Calu3 (cell line): ENCODE data around the gene TTC14. TPM values are rescaled to one million over a fixed set of nuclear protein-coding genes. Genes with fewer than 3 reads are reported as not detected.

Source experiments
- BruUV-seq: library from RNA; stranded (reverse); fragments of 400-500 nt; replicated peaks from 2 replicates; lab custom pipeline; 2021; lab: Mats Ljungman, UMichigan
- CTCF ChIA-PET: fragments of 300-600 bp; sonication (Branson Sonifier 250); formaldehyde crosslinking; loops from one replicate; lab custom pipeline; 2022; ENCODE audit warnings: antibody characterized with exemption; lab: Charles Lee
- DNase-seq: peaks from one replicate; pipeline ENCODE4 v3.0.0; 2022
- H3K27ac Mint-ChIP-seq: one replicate; pipeline ENCODE4 v1.8.0; 2022; ENCODE audit warnings: mixed read lengths; ENCODE audit not compliant: unreplicated experiment
- H3K27me3 Mint-ChIP-seq: one replicate; pipeline ENCODE4 v1.8.0; 2022; ENCODE audit warnings: mixed read lengths; ENCODE audit not compliant: unreplicated experiment
- H3K36me3 Mint-ChIP-seq: one replicate; pipeline ENCODE4 v1.8.0; 2022; ENCODE audit warnings: mild to moderate bottlenecking, moderate library complexity, mixed read lengths; ENCODE audit not compliant: insufficient read depth, unreplicated experiment
- H3K4me1 Mint-ChIP-seq: one replicate; pipeline ENCODE4 v1.8.0; 2022; ENCODE audit warnings: mild to moderate bottlenecking, low read depth, mixed read lengths; ENCODE audit not compliant: unreplicated experiment
- H3K4me3 Mint-ChIP-seq: one replicate; pipeline ENCODE4 v1.8.0; 2022; ENCODE audit warnings: mild to moderate bottlenecking, low read depth, moderate library complexity, mixed read lengths; ENCODE audit not compliant: unreplicated experiment
- H3K9me3 Mint-ChIP-seq: one replicate; pipeline ENCODE4 v1.8.0; 2022; ENCODE audit warnings: low read depth, mixed read lengths; ENCODE audit not compliant: unreplicated experiment
- CTCF ChIP-seq: fragments of 200-600 bp; IDR thresholded peaks from one replicate; pipeline ENCODE4 v1.8.0; 2022; ENCODE audit warnings: antibody characterized with exemption; ENCODE audit not compliant: unreplicated experiment
- intact Hi-C: fragments of 100-400 bp; cut with micrococcal nuclease; formaldehyde crosslinking; loops from one replicate; pipeline ENCODE4 v1.10.0; 2022; ENCODE audit not compliant: unreplicated experiment
- total RNA-seq: library from RNA; stranded (reverse); gene quantifications from 2 replicates; pipeline ENCODE4 v1.2.3, GENCODE V29; 2022

The TTC14 gene
- total RNA-seq, 1 experiment from 2014 or later, result 48.4 TPM

GRCh38 chr3:180633722-180634121 lies 31.8 kb downstream of the TTC14 start:
- intact Hi-C loops, result no loop called here
- no peak overlapping the region for H3K4me3 Mint-ChIP-seq
- no peaks in the 10 kb centered on the region for H3K4me1 Mint-ChIP-seq
- CTCF ChIA-PET, result interaction anchor here (0.6 kb wide), 1 partner anchor 376 kb away, joined by 4 read pairs; no protein-coding TSS in a partner anchor
- no peak for TF ChIP-seq CTCF
- no peaks in the 10 kb centered on the region for H3K36me3 Mint-ChIP-seq
- DNase-seq, result peak; percentile 8
- peaks cover 40% of the 10 kb centered on the region for H3K27me3 Mint-ChIP-seq
- no TSS peak for BruUV-seq
- H3K9me3 Mint-ChIP-seq, result no peaks in the 10 kb centered on the region
- H3K27ac Mint-ChIP-seq, result no peak overlapping the region

- no peaks in the 10 kb centered on the region for H3K36me3 Mint-ChIP-seq
- CTCF ChIA-PET, result no interaction called here
- intact Hi-C loops, result loop anchor here (10.0 kb wide), 1 partner anchor 534 kb away; no protein-coding TSS in a partner anchor
Observed at GRCh38 chr3:180640987-180641386, 39.0 kb downstream of the TTC14 start.

GRCh38 chr3:180646187-180646790 lies 44.3 kb downstream of the TTC14 start:
- H3K4me1 Mint-ChIP-seq, result no peaks in the 10 kb centered on the region
- no peak overlapping the region for H3K27ac Mint-ChIP-seq
- H3K9me3 Mint-ChIP-seq, result no peaks in the 10 kb centered on the region
- BruUV-seq, result no TSS peak
- no peak overlapping the region for H3K4me3 Mint-ChIP-seq
- DNase-seq, result no peak
- H3K36me3 Mint-ChIP-seq, result no peaks in the 10 kb centered on the region
- intact Hi-C loops, result loop anchor here (10.0 kb wide), 1 partner anchor 529 kb away; no protein-coding TSS in a partner anchor
- no peaks in the 10 kb centered on the region for H3K27me3 Mint-ChIP-seq
- peak; percentile 52 for TF ChIP-seq CTCF
- CTCF ChIA-PET, result interaction anchor here (0.7 kb wide), 1 partner anchor 38 kb away, joined by 3 read pairs; no protein-coding TSS in a partner anchor

More at GRCh38 chr3:180640987-180641386, 39.0 kb downstream of the TTC14 start:
- Mint-ChIP-seq H3K4me3 (no peak overlapping the region), H3K9me3 (no peaks in the 10 kb centered on the region), H3K27ac (no peak overlapping the region), H3K4me1 (no peaks in the 10 kb centered on the region), H3K27me3 (peaks cover 6% of the 10 kb centered on the region)
- no TSS peak for BruUV-seq
- DNase-seq, result no peak
- TF ChIP-seq CTCF, result no peak

GRCh38 chr3:180656406-180656805 lies 54.4 kb downstream of the TTC14 start:
- TF ChIP-seq CTCF, result no peak
- Mint-ChIP-seq H3K36me3 (no peaks in the 10 kb centered on the region), H3K27me3 (no peaks in the 10 kb centered on the region), H3K9me3 (no peaks in the 10 kb centered on the region), H3K4me3 (no peak overlapping the region), H3K4me1 (peaks cover 7% of the 10 kb centered on the region), H3K27ac (no peak overlapping the region)
- intact Hi-C loops, result no loop called here
- no TSS peak for BruUV-seq
- DNase-seq, result no peak
- CTCF ChIA-PET, result no interaction called here
